Thoracic aorta (tissue), 2 donors: ENCODE results near the gene CDHR1. TPM values are rescaled to one million over a fixed set of nuclear protein-coding genes. Genes with fewer than 3 reads are reported as not detected.

Experiments
- ATAC-seq: fragments of 150-250 bp; one replicate; pipeline ENCODE4 v1.8.0; 2017; ENCODE audit warnings: low read depth; ENCODE audit not compliant: insufficient number of reproducible peaks, low FRiP score
- DNase-seq: peaks from one replicate; pipeline ENCODE4 v3.0.0-alpha.2; 2020; ENCODE audit warnings: low spot score
- H3K27ac ChIP-seq, 2 donors: fragments of 200-600 bp; sonication (generic); 1 replicate in 1 of 2; 2 replicates in 1 of 2; pipeline ENCODE4 v1.5.1; 2016; ENCODE audit warnings: mild to moderate bottlenecking in 2 of 2, moderate library complexity in 2 of 2
- H3K27me3 ChIP-seq: fragments of 200-600 bp; sonication (generic); replicated peaks from 2 replicates; pipeline ENCODE4 v1.6.0; 2016; ENCODE audit warnings: mild to moderate bottlenecking; ENCODE audit not compliant: insufficient read depth
- H3K36me3 ChIP-seq: fragments of 200-600 bp; sonication (generic); one replicate; pipeline ENCODE4 v1.5.1; 2016
- H3K4me1 ChIP-seq, 2 donors: fragments of 200-600 bp; sonication (generic); 1 replicate in 1 of 2; 2 replicates in 1 of 2; pipeline versions ENCODE4 v1.5.1 to v1.6.0; 2016; ENCODE audit warnings: low read depth in 2 of 2, mild to moderate bottlenecking in 1 of 2; ENCODE audit not compliant: control insufficient read depth in 1 of 2
- H3K4me3 ChIP-seq: fragments of 200-600 bp; sonication (generic); 2 replicates; pipeline ENCODE4 v1.5.1; 2016; ENCODE audit warnings: mild to moderate bottlenecking
- H3K9me3 ChIP-seq: fragments of 200-600 bp; sonication (generic); 2 replicates; pipeline ENCODE4 v1.5.1; 2016
- CTCF ChIP-seq: fragments of 200-600 bp; sonication (generic); IDR thresholded peaks from one replicate; pipeline ENCODE4 v1.5.1; 2019; ENCODE audit warnings: antibody characterized with exemption
- total RNA-seq, 2 donors: library from RNA; depleted of rRNA; stranded (reverse); fragments of >200 nt; gene quantifications; one replicate each; pipeline versions ENCODE4 v1.1.0 to v1.2.3, GENCODE V29; 2016

CDHR1 gene
- total RNA-seq, 2 donors from 2014 or later: 0.14 TPM; not detected in 1

- DNase-seq: no peak
- TF ChIP-seq CTCF: no peak
- Histone ChIP-seq H3K4me3 (no peak overlapping the region), H3K27ac (no peak overlapping the region), H3K36me3 (no peaks in the 10 kb centered on the region), H3K4me1 (no peaks in the 10 kb centered on the region), H3K9me3 (no peaks in the 10 kb centered on the region), H3K27me3 (no peaks in the 10 kb centered on the region)
- no peak for ATAC-seq
Measured at GRCh38 chr10:84205853-84206525, 11.7 kb downstream of the CDHR1 start.

- Histone ChIP-seq H3K27ac (no peak overlapping the region), H3K36me3 (no peaks in the 10 kb centered on the region), H3K27me3 (no peaks in the 10 kb centered on the region), H3K4me3 (no peak overlapping the region), H3K4me1 (no peaks in the 10 kb centered on the region), H3K9me3 (no peaks in the 10 kb centered on the region)
- TF ChIP-seq CTCF: no peak
- DNase-seq (no peak), ATAC-seq (no peak)
Measured at GRCh38 chr10:84208023-84208422, 13.7 kb downstream of the CDHR1 start.

GRCh38 chr10:84211566-84211965 lies 17.2 kb downstream of the CDHR1 start:
- no peaks in the 10 kb centered on the region for H3K4me1 ChIP-seq
- H3K27ac ChIP-seq: no peak overlapping the region
- no peak overlapping the region for H3K4me3 ChIP-seq
- H3K36me3 ChIP-seq: no peaks in the 10 kb centered on the region
- no peaks in the 10 kb centered on the region for H3K27me3 ChIP-seq
- DNase-seq (no peak), ATAC-seq (no peak)
- H3K9me3 ChIP-seq: no peaks in the 10 kb centered on the region
- no peak for TF ChIP-seq CTCF

- Histone ChIP-seq H3K4me3 (no peak overlapping the region), H3K27ac (no peak overlapping the region), H3K9me3 (no peaks in the 10 kb centered on the region), H3K4me1 (no peaks in the 10 kb centered on the region), H3K27me3 (no peaks in the 10 kb centered on the region), H3K36me3 (no peaks in the 10 kb centered on the region)
- no peak for ATAC-seq
- no peak for DNase-seq
- no peak for TF ChIP-seq CTCF
Measured at GRCh38 chr10:84212014-84212413, 17.7 kb downstream of the CDHR1 start.

GRCh38 chr10:84213076-84213475 lies 18.7 kb downstream of the CDHR1 start:
- Histone ChIP-seq H3K27me3 (no peaks in the 10 kb centered on the region), H3K4me1 (no peaks in the 10 kb centered on the region), H3K9me3 (no peaks in the 10 kb centered on the region), H3K36me3 (no peaks in the 10 kb centered on the region), H3K27ac (no peak overlapping the region), H3K4me3 (no peak overlapping the region)
- TF ChIP-seq CTCF: no peak
- DNase-seq (no peak), ATAC-seq (no peak)
